HK-2 (cell line): ENCODE data around the gene WNT3A.

ENCODE experiments used
- DNase-seq: peaks from one replicate; pipeline ENCODE4 v3.0.0-alpha.2; 2018; ENCODE audit not compliant: unreplicated experiment

Gene WNT3A

GRCh38 chr1:227999056-227999930 is 7.5 kb upstream of the WNT3A start:
- DNase-seq: peak; percentile 82

GRCh38 chr1:228000416-228000815 is 6.4 kb upstream of the WNT3A start:
- DNase-seq: no peak

GRCh38 chr1:228000836-228001563 is 5.8 kb upstream of the WNT3A start:
- no peak for DNase-seq

- no peak for DNase-seq
Observed at GRCh38 chr1:228001738-228002535, 4.9 kb upstream of the WNT3A start.

GRCh38 chr1:228002792-228003191 is 4.0 kb upstream of the WNT3A start:
- DNase-seq: no peak

GRCh38 chr1:228003461-228004330 is 3.1 kb upstream of the WNT3A start:
- no peak for DNase-seq

GRCh38 chr1:228004331-228004855 is 2.4 kb upstream of the WNT3A start:
- DNase-seq: no peak

GRCh38 chr1:228004856-228005462 is 1.8 kb upstream of the WNT3A start:
- no peak for DNase-seq

- DNase-seq: no peak
Observed at GRCh38 chr1:228005511-228006033, 1.2 kb upstream of the WNT3A start.

GRCh38 chr1:228006034-228006785 is 588 bp upstream of the WNT3A start:
- DNase-seq: no peak

- DNase-seq: no peak
Observed at GRCh38 chr1:228007049-228007800, 427 bp downstream of the WNT3A start.

- no peak for DNase-seq
Observed at GRCh38 chr1:228007801-228008341, 1.1 kb downstream of the WNT3A start.

GRCh38 chr1:228008391-228009115 is 1.8 kb downstream of the WNT3A start:
- no peak for DNase-seq

GRCh38 chr1:228009116-228009827 is 2.5 kb downstream of the WNT3A start:
- DNase-seq: no peak

GRCh38 chr1:228009828-228010775 is 3.3 kb downstream of the WNT3A start:
- no peak for DNase-seq

GRCh38 chr1:228010921-228011320 is 4.1 kb downstream of the WNT3A start:
- DNase-seq: no peak
